Dermis blood vessel endothelial cell (primary cell): Measurements from ENCODE around the gene CMPK2. TPM values are rescaled to one million over a fixed set of nuclear protein-coding genes. Genes with fewer than 3 reads are reported as not detected.
"Not testable (repeated sequence)": the region's sequence is repeated elsewhere in the genome, so short reads cannot be mapped to it uniquely, and the experiment has no call there.

Experiments used
- DNase-seq: peaks from one replicate; pipeline ENCODE4 v3.0.0; 2010
- total RNA-seq: library from RNA; depleted of rRNA; stranded (reverse); fragments of >200 nt; gene quantifications from 2 replicates; pipeline ENCODE4 v1.2.3, GENCODE V29; 2014

Gene CMPK2, protein sequence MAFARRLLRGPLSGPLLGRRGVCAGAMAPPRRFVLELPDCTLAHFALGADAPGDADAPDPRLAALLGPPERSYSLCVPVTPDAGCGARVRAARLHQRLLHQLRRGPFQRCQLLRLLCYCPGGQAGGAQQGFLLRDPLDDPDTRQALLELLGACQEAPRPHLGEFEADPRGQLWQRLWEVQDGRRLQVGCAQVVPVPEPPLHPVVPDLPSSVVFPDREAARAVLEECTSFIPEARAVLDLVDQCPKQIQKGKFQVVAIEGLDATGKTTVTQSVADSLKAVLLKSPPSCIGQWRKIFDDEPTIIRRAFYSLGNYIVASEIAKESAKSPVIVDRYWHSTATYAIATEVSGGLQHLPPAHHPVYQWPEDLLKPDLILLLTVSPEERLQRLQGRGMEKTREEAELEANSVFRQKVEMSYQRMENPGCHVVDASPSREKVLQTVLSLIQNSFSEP
- total RNA-seq, result 0.84 and 1.9 TPM in 2 replicates

- DNase-seq, result peak; percentile 30
These were observed at the start of gene CMPK2 for GRCh38 chr2:6865346-6866274. Gene CMPK2 (minus strand): TSS chr2:6865907. CDS start chr2:6865696, 211 bp downstream.

GRCh38 chr2:6915399-6915798 lies 49.7 kb upstream of the CMPK2 start:
- no peak for DNase-seq

GRCh38 chr2:6914828-6915227 lies 49.1 kb upstream of the CMPK2 start:
- DNase-seq, result peak; percentile 71

- DNase-seq, result no peak
These were observed 47.9 kb upstream of the CMPK2 start for GRCh38 chr2:6913415-6914157.

DNA sequence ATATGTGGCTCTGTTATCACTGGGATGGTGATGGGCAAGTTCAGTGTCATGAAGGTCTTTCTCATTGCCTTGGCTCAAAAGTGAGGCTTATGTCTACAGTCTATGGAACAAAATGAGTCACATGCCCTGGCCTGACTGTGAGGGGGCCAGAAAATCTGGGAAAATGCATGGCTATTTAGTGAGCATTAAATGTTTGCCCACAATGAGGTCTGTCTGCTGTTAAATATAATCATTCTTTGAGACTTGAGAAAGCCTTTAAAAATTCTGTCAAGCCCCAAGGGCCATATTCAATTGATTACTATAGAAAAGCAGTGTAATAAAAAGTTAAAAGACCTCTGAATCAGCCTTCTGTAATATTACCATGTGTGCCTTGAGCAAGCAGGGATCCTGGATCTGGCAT lies 46.0 kb upstream of the CMPK2 start:
- DNase-seq, result no peak

GRCh38 chr2:6909431-6910385 lies 44.0 kb upstream of the CMPK2 start:
- DNase-seq, result no peak

DNA sequence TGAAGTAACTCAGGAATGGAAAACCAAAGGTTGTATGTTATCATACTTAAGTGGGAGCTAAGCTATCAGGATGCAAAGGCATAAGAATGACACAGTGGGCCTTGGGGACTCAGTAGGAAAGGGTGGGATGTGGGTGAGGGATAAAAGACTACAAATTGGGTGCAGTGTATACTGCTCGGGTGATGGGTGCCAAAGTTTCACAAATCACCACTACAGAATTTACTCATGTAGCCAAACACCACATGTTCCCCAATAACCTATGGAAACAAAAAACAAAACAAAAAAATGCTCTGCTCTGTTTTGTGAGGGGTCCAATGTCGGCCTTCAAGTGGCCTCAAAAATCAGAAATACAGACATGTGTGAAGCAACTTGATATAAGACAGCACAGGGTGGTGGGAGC lies 42.6 kb upstream of the CMPK2 start:
- no peak for DNase-seq

DNA sequence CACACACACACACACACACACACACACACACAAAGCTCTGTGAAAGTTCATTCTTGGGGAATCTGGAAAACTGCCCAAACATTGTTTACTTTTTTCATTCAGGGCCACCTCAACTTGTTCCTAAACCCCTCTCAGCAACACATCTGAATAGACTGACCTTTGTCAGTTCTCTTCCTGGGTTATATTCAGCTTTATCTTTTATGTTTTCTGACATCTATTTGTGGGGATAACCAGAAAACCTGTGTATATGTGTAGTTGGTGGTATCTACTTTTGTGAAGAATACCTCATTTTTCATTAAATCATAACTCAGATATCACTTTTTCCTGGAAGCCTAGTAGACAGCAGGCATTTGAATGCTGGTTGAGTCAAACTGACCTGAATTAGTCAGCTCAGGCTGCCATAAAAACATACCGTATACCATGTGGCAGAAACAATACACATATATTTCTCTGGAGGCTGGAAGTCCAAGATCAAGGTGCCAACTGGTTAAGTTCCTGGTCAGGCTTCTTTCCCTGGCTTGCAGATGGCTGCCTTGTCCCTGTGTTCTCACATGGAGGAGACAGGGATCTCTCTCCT lies 40.5 kb upstream of the CMPK2 start:
- DNase-seq, result no peak

- DNase-seq, result no peak
These were observed 40.0 kb upstream of the CMPK2 start for GRCh38 chr2:6905668-6906067.

DNA sequence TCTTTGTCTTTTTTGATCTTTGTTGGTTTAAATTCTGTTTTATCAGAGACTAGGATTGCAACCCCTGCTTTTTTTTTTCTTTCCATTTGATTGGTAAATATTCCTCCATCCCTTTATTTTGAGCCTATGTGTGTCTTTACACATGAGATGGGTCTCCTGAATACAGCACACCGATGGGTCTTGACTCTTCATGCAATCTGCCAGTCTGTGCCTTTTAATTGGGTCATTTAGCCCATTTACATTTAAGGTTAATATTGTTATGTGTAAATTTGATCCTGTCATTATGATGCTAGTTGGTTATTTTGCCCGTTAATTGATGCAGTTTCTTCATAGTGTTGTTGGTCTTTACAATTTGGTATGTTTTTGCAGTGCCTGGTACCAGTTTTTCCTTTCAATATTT lies 36.9 kb upstream of the CMPK2 start:
- DNase-seq, result not testable (repeated sequence)

DNA sequence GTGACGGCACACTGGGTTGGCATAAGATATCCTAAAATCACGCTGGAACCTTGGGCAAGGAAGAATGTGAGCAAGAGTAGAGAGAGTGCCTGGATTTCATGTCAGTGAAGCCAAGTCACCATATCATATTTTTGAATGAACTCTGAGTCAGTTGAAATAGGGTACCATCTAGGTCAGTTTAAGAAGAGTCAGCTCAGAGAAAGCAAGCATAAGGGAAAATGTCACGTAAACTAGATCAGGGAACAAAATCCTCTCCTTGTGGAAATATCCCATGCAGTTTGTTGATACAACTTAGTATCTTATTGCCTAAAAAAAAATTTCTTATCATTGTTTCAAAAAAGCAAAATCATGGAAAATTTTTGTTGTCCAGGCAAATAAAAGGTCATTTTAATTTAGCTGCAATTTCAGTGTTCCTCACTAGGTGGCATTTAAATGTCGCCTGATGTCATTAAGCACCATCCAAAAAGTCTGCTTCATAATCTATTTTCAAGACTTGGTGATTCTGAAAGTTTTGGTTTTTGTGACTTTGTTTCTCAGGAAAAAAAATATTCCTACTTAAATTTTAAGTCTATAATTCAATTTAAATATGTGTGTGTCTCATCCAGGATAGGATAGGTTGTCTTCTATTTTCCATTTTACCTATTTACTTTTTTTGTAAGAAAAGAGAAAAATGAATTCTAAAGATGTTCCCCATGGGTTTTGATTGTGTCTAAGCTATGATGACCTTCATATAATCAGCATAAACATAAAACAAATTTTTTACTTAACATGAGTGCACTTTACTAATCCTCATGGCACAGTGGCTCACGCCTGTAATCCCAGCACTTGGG lies 31.4 kb upstream of the CMPK2 start:
- peak; percentile 63 for DNase-seq

- DNase-seq, result no peak
These were observed 28.3 kb upstream of the CMPK2 start for GRCh38 chr2:6893876-6894482.

GRCh38 chr2:6888724-6889123 lies 23.0 kb upstream of the CMPK2 start:
- DNase-seq, result no peak

DNA sequence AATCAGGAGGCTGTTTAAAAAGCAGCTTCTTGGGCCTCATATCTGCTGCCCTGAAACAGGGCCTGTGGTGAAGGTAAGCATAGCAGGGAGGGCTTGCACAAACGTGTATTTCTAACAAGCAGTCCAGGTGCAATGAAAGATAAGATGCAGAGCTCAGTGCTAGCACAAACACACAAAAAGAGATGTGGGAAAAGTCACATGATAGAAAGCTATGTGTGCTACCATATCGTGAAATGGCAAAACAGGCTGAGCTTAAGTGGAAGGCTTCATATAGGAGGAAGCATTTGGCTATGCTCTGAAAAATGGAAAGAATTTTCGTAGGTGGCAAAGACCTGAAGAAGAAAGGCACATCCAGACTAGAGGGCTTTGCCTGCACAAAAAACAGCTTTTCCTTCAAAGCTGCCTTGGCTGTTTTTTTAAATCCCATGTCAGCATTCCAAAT lies 22.1 kb upstream of the CMPK2 start:
- no peak for DNase-seq

- DNase-seq, result no peak
These were observed 20.3 kb upstream of the CMPK2 start for GRCh38 chr2:6885968-6886367.

DNA sequence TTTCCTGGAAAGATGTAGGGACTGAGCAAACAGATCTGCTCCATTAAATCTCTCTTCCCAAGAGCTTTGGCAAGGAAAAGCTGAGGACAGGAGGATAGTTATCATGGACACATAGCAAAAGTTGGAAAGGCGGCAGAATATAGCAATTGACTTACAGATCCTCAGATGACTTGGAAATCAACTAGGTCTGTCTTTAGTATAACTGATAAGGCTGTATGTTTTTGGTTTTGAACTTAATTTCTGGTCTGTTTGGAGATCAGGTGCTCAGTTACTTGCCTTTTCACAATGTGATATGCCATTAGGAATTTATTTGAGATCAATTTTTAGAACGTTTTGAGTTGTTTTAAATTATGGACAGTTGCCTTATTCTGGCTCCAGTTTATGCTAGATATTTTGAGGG lies 19.8 kb upstream of the CMPK2 start:
- DNase-seq, result no peak

DNA sequence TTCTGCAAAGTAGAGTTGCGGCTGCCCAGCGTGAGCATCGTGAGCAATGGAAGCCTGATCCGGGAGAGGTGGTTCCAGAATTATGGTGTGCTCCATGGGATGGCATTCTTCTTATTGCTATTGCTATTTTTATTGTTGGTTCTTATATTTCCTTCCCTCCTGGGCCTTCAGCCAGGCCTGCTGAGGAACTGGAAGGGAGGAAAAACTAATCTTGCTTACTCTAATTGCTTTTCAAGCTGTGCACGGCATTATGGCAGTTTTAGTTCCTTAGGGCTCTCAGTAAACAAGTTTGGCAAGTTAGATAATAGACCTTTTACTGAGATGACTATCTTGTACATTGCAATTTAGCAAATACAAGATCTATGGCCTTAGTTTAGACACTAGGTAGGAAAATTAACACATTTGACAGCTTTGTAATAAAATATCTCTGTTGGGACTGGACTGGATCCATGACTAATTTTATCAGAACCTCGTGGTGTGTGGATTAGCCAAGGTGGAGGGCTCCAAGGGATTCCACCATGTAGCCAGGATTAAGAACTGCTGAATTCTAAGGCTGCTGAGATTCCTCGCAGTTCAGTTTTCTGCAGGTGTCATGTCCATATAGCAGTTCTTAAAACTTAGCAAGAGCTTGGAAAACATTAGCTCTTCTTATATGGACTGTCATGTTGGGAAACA lies 17.9 kb upstream of the CMPK2 start:
- DNase-seq, result no peak

- DNase-seq, result no peak
These were observed 15.8 kb upstream of the CMPK2 start for GRCh38 chr2:6881516-6881915.

- DNase-seq, result no peak
These were observed 15.3 kb upstream of the CMPK2 start for GRCh38 chr2:6881046-6881445.
